BE2C (cell line): ENCODE results near the gene DIS3L.

Experiments
- DNase-seq: peaks from one replicate; pipeline ENCODE4 v3.0.0-alpha.2; 2020
- H3K27me3 ChIP-seq: fragments of 250-450 bp; sonication (Bioruptor Pico); 2 replicates; pipeline ENCODE4 v1.5.1; 2020; ENCODE audit warnings: mild to moderate bottlenecking
- H3K36me3 ChIP-seq: fragments of 250-450 bp; sonication (Bioruptor Pico); 2 replicates; pipeline ENCODE4 v1.5.1; 2020; ENCODE audit warnings: mild to moderate bottlenecking
- H3K4me1 ChIP-seq: fragments of 250-450 bp; sonication (Bioruptor Pico); 2 replicates; pipeline ENCODE4 v1.5.1; 2020
- H3K4me3 ChIP-seq: 2 replicates; pipeline ENCODE4 v1.5.1; 2011; ENCODE audit warnings: low read depth, low read length
- H3K9me3 ChIP-seq: fragments of 250-450 bp; sonication (Bioruptor Pico); 2 replicates; pipeline ENCODE4 v1.5.1; 2020
- TF ChIP-seq, protein P1 (sequence below): IDR thresholded peaks from 2 replicates; pipeline ENCODE4 v1.5.1; 2012; ENCODE audit warnings: mild to moderate bottlenecking, low read depth, low read length

The DIS3L gene

DNA sequence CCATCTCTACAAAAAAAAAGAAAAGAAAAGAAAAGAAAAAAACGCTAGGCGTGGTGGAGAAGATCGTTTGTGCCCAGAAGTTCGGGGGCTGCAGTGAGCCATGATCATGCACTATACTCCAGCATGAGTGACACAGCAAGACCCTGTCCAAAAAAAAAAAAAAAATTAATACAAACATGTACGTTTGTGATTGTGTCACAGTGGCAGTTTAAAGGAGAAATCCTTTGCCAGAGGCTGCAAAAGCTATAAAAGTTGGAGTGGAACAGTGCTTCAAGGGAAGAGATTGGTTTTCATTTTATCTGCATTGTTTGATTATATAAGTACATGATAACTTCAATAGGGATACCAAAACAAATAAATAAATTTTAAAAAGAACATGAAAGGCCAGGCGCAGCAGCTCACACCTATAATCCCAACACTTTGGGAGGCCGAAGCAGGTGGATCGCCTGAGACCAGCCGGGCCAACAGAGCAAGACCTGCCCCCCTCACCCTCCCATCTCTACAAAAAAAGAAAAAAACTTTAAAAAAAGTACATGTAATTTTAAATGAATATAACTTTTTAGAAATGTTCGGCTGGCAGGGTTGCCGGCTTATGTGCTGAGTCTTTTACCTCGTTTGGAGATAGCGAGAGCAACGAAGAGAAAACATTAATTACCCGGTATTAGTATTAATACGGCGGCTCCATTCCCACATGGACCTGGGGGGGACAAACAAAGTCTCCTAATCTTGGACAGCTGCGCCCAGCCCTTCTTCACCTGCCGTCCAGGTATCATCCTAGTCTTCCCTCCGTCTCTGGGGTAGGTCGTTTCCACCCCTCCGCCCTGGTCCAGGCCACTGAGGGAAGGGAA is 573 bp upstream of the DIS3L start:
- H3K9me3 ChIP-seq: no peaks in the 10 kb centered on the region
- DNase-seq: no peak
- TF ChIP-seq, protein P1, sequence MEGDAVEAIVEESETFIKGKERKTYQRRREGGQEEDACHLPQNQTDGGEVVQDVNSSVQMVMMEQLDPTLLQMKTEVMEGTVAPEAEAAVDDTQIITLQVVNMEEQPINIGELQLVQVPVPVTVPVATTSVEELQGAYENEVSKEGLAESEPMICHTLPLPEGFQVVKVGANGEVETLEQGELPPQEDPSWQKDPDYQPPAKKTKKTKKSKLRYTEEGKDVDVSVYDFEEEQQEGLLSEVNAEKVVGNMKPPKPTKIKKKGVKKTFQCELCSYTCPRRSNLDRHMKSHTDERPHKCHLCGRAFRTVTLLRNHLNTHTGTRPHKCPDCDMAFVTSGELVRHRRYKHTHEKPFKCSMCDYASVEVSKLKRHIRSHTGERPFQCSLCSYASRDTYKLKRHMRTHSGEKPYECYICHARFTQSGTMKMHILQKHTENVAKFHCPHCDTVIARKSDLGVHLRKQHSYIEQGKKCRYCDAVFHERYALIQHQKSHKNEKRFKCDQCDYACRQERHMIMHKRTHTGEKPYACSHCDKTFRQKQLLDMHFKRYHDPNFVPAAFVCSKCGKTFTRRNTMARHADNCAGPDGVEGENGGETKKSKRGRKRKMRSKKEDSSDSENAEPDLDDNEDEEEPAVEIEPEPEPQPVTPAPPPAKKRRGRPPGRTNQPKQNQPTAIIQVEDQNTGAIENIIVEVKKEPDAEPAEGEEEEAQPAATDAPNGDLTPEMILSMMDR: no peak
- H3K4me1 ChIP-seq: peaks cover 19% of the 10 kb centered on the region
- H3K4me3 ChIP-seq: peak overlapping the region; percentile 72
- peaks cover 3% of the 10 kb centered on the region; the same call in 1 of the 2 replicates for H3K36me3 ChIP-seq
- H3K27me3 ChIP-seq: no peaks in the 10 kb centered on the region

- TF ChIP-seq, protein P1: no peak
- H3K9me3 ChIP-seq: no peaks in the 10 kb centered on the region
- peaks cover 3% of the 10 kb centered on the region; the same call in 1 of the 2 replicates for H3K36me3 ChIP-seq
- H3K27me3 ChIP-seq: no peaks in the 10 kb centered on the region
- H3K4me1 ChIP-seq: peaks cover 14% of the 10 kb centered on the region; the same call in 1 of the 2 replicates
- peak; percentile 24 for DNase-seq
- peak overlapping the region; percentile 72 for H3K4me3 ChIP-seq
Observed at GRCh38 chr15:66294157-66294931, 976 bp downstream of the DIS3L start.

DNA sequence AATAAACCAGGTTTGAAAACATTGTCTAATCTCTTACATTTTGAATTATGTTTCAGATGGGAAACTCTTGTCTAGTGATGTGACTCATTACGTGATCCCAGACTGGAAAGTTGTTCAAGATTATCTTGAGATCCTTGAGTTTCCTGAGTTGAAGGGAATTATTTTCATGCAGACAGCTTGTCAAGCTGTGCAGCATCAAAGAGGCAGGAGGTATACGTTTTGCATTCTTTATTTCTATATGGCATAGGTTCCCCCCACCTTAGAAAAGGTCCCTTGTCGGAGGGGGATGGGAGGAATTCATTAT is 1.5 kb downstream of the DIS3L start:
- no peak for DNase-seq
- Histone ChIP-seq H3K36me3 (peaks cover 3% of the 10 kb centered on the region; the same call in 1 of the 2 replicates), H3K9me3 (no peaks in the 10 kb centered on the region), H3K4me3 (peak overlapping the region; percentile 72), H3K27me3 (no peaks in the 10 kb centered on the region), H3K4me1 (peaks cover 14% of the 10 kb centered on the region; the same call in 1 of the 2 replicates)
- TF ChIP-seq, protein P1: no peak

DNA sequence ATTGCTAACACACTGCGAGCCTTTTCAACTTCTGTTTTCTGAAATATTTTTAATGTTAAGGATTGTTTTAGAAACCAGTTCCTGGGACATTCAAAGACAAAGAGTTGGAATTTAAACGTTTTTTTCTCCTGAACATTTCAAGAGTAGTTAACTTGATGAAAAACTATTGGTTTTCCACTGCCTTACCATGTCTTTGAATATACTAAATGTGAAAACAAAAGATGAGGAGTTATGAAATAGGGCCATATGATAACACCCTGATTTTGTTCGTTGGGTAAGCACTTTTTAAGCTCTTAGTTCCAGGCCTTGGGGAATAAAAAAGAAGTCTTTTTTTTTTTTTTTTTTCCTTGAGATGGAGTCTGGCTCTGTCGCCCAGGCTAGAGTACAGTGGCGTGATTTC is 2.8 kb downstream of the DIS3L start:
- H3K27me3 ChIP-seq: no peaks in the 10 kb centered on the region
- H3K9me3 ChIP-seq: no peaks in the 10 kb centered on the region
- H3K4me1 ChIP-seq: peaks cover 14% of the 10 kb centered on the region; the same call in 1 of the 2 replicates
- H3K4me3 ChIP-seq: no peak overlapping the region
- peaks cover 3% of the 10 kb centered on the region; the same call in 1 of the 2 replicates for H3K36me3 ChIP-seq
- TF ChIP-seq, protein P1: no peak
- no peak for DNase-seq

DNA sequence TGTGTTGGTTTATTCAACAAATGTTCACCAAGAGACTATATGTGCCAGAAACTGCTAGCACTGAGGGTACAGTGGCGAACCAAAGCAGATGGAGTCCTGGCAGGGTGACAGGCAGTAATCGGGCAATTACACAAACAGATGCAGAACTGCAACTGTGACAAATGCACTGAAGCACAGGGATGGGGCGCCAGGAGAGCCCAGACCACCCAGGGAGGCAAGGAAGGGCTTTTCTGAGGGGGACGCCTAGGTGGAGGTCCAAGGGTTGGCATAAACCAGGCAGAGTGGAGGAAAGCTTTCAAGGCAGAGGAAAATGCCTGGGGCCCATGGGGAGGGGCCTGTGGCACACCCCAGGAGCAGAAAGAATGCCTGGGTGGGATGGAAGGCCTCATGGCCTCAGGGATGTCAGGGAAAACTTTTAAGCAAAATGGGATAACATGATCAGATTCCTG is 5.5 kb downstream of the DIS3L start:
- Histone ChIP-seq H3K27me3 (no peaks in the 10 kb centered on the region), H3K4me1 (peaks cover 14% of the 10 kb centered on the region; the same call in 1 of the 2 replicates), H3K36me3 (peaks cover 3% of the 10 kb centered on the region; the same call in 1 of the 2 replicates), H3K9me3 (no peaks in the 10 kb centered on the region), H3K4me3 (no peak overlapping the region)
- TF ChIP-seq, protein P1: no peak
- peak; percentile 69 for DNase-seq
